HCT116 (cell line): ENCODE data around the gene CRIM1. TPM values are rescaled to one million over a fixed set of nuclear protein-coding genes. Genes with fewer than 3 reads are reported as not detected.

Experiments used
- ATAC-seq: fragments of 200-7000 bp; cut with Tn5 transposase; 2 replicates; pipeline ENCODE4 v1.9.1; 2020; ENCODE audit warnings: mild to moderate bottlenecking, moderate library complexity
- BruUV-seq: library from RNA; stranded (reverse); fragments of 400-500 nt; replicated peaks from 2 replicates; lab custom pipeline; 2021; lab: Mats Ljungman, UMichigan
- CTCF ChIA-PET: fragments of 300-600 bp; sonication (Branson Sonifier 250); formaldehyde crosslinking; loops from one replicate; lab custom pipeline; 2021; ENCODE audit warnings: antibody characterized with exemption; lab: Charles Lee
- POLR2A ChIA-PET: fragments of 300-600, 350-600 bp; sonication (Branson Sonifier 250); formaldehyde crosslinking; loops from one replicate; lab custom pipeline; 2021; ENCODE audit warnings: antibody characterized with exemption; lab: Charles Lee
- RAD21 ChIA-PET, 2 experiments: fragments of 300-600 bp; sonication (Branson Sonifier 250); formaldehyde crosslinking; loops; one replicate each; lab custom pipeline; 2023; ENCODE audit warnings: low total read pairs in 2 of 2; ENCODE audit not compliant: uncharacterized antibody in 2 of 2, unreplicated experiment in 2 of 2, low non-redundant PET in 1 of 2; lab: Charles Lee
- DNase-seq: peaks from one replicate; pipeline ENCODE4 v3.0.0-alpha.2; 2010; ENCODE audit warnings: low read depth, low spot score
- H2AFZ ChIP-seq: fragments of 200-600 bp; shearing (Covaris generic), sonication (generic); 2 replicates; pipeline ENCODE4 v1.6.1; 2017; ENCODE audit warnings: low read depth, mixed run types, mixed read lengths, antibody characterized with exemption, low read length; ENCODE audit not compliant: poor library complexity, severe bottlenecking
- H3K27ac ChIP-seq: 2 replicates; pipeline ENCODE4 v1.5.1; 2012; ENCODE audit warnings: low read depth, low read length
- H3K27me3 ChIP-seq: fragments of 200-600 bp; sonication (generic); 2 replicates; pipeline ENCODE4 v1.6.1; 2016; ENCODE audit warnings: mixed run types, low read length, mixed read lengths; ENCODE audit not compliant: insufficient read depth
- H3K36me3 ChIP-seq, 2 experiments: fragments of 200-500 bp in 1 of 2; fragments of 200-600 bp in 1 of 2; sonication (Bioruptor generic) in 1 of 2; sonication (generic) in 1 of 2; 2 replicates each; pipeline versions ENCODE4 v1.5.1 to v1.6.1; 2014 to 2016; ENCODE audit warnings: low read length in 2 of 2, inconsistent platforms in 1 of 2, mixed read lengths in 1 of 2, mixed run types in 1 of 2; ENCODE audit not compliant: insufficient read depth in 2 of 2, control insufficient read depth in 1 of 2
- H3K4me1 ChIP-seq, 2 experiments: fragments of 200-600 bp in 1 of 2; sonication (generic) in 1 of 2; 2 replicates each; pipeline versions ENCODE4 v1.5.1 to v1.6.1; 2012 to 2017; ENCODE audit warnings: low read length in 2 of 2, inconsistent platforms in 1 of 2, mild to moderate bottlenecking in 1 of 2, mixed read lengths in 1 of 2, mixed run types in 1 of 2, moderate library complexity in 1 of 2; ENCODE audit not compliant: insufficient read depth in 2 of 2, control insufficient read depth in 1 of 2
- H3K4me2 ChIP-seq: fragments of 200-600 bp; sonication (generic); 2 replicates; pipeline ENCODE4 v1.6.1; 2017; ENCODE audit warnings: mixed run types, low read length, mixed read lengths
- H3K4me3 ChIP-seq, 2 experiments: fragments of 200-600 bp in 1 of 2; sonication (generic) in 1 of 2; replicated peaks in 1 of 2; 2 replicates each; pipeline ENCODE4 v1.5.1; 2011 to 2016; ENCODE audit warnings: low read length in 2 of 2, control low read depth in 1 of 2, low read depth in 1 of 2, mild to moderate bottlenecking in 1 of 2, mixed read lengths in 1 of 2, mixed run types in 1 of 2
- H3K79me2 ChIP-seq: fragments of 200-600 bp; sonication (generic); 2 replicates; pipeline ENCODE4 v1.6.1; 2017; ENCODE audit warnings: mild to moderate bottlenecking, mixed run types, low read length, moderate library complexity, mixed read lengths; ENCODE audit not compliant: insufficient read depth
- H3K9ac ChIP-seq: fragments of 200-600 bp; sonication (generic); 2 replicates; pipeline ENCODE4 v1.6.1; 2016; ENCODE audit warnings: low read length, mixed read lengths
- H3K9me2 ChIP-seq: fragments of 200-600 bp; sonication (generic), shearing (Covaris generic); 2 replicates; pipeline ENCODE4 v1.6.1; 2017; ENCODE audit warnings: mixed run types, mild to moderate bottlenecking, moderate library complexity; ENCODE audit not compliant: insufficient read depth
- H3K9me3 ChIP-seq, 2 experiments: fragments of 200-500 bp in 1 of 2; fragments of 200-600 bp in 1 of 2; sonication (Bioruptor generic) in 1 of 2; sonication (generic) in 1 of 2; 2 replicates each; pipeline ENCODE4 v1.6.1; 2014 to 2017; ENCODE audit warnings: low read length in 2 of 2, mixed read lengths in 2 of 2, inconsistent platforms in 1 of 2, low read depth in 1 of 2, mild to moderate bottlenecking in 1 of 2, mixed run types in 1 of 2, moderate library complexity in 1 of 2; ENCODE audit not compliant: control insufficient read depth in 1 of 2, insufficient read depth in 1 of 2
- H4K20me1 ChIP-seq: fragments of 200-600 bp; sonication (generic), shearing (Covaris generic); 2 replicates; pipeline ENCODE4 v1.6.1; 2017; ENCODE audit warnings: mixed run types, mild to moderate bottlenecking, moderate library complexity; ENCODE audit not compliant: insufficient read depth
- CBX3 ChIP-seq: IDR thresholded peaks from 2 replicates; pipeline ENCODE4 v1.6.1; 2012; ENCODE audit warnings: low read depth
- CEBPB ChIP-seq: IDR thresholded peaks from 2 replicates; pipeline ENCODE4 v1.6.1; 2012; ENCODE audit warnings: low read depth
- EGR1 ChIP-seq: IDR thresholded peaks from 2 replicates; pipeline ENCODE4 v1.6.1; 2012; ENCODE audit warnings: low read depth
- EZH2 ChIP-seq: fragments of 200-600 bp; sonication (generic); IDR thresholded peaks from 2 replicates; pipeline ENCODE4 v1.6.1; 2017; ENCODE audit warnings: antibody characterized with exemption, mixed run types
- POLR2A ChIP-seq: IDR thresholded peaks from 2 replicates; pipeline ENCODE4 v1.7.0; 2011; ENCODE audit warnings: borderline replicate concordance; ENCODE audit not compliant: insufficient read depth, insufficient read length; ENCODE audit errors: extremely low read depth
- YY1 ChIP-seq: IDR thresholded peaks from 2 replicates; pipeline ENCODE4 v1.6.1; 2011; ENCODE audit warnings: low read length, low read depth, moderate library complexity, mild to moderate bottlenecking; ENCODE audit not compliant: insufficient replicate concordance; ENCODE audit errors: extremely low read depth
- ZNF274 ChIP-seq: fragments of 200-500 bp; sonication (Bioruptor generic); IDR thresholded peaks from 2 replicates; pipeline ENCODE4 v1.6.1; 2014; ENCODE audit warnings: mild to moderate bottlenecking, low read depth, low read length, inconsistent platforms
- intact Hi-C: fragments of 100-400 bp; cut with micrococcal nuclease; formaldehyde crosslinking; loops from 2 replicates; pipeline ENCODE4 v1.10.0; 2022
- total RNA-seq: library from RNA; stranded (reverse); gene quantifications from one replicate; pipeline ENCODE4 v1.2.1, GENCODE V29; 2021; ENCODE audit not compliant: unreplicated experiment

The CRIM1 gene
- total RNA-seq, 1 experiment from 2014 or later = 27.2 TPM

DNA sequence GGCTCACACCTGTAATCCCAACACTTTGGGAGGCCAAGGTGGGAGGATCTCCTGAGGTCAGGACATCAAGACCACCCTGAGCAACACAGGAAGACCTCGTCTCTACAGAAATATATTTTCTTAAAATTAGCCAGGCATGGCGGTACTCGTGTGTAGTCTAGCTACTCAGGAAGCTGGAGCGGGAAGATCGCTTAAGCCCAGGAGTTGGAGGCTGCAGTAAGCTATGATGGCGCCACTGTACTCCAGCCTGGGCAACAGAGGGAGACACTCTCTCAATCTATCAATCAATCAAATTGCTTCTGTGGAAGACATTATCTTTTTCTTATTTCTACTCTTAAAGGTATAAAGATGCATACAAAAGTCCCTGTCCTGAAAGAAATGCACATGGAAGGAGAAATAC, 231.1 kb downstream of the CRIM1 start:
- Histone ChIP-seq H3K9me3 (no peaks in the 10 kb centered on the region), H3K4me2 (no peak overlapping the region), H3K36me3 (peaks cover 6 to 25% of the 10 kb centered on the region in 2 experiments), H3K9ac (no peak overlapping the region), H3K79me2 (peaks cover 40% of the 10 kb centered on the region), H3K4me3 (no peak overlapping the region), H3K27me3 (no peaks in the 10 kb centered on the region), H3K27ac (no peak overlapping the region), H2AFZ (no peak overlapping the region), H3K9me2 (no peaks in the 10 kb centered on the region), H4K20me1 (no peaks in the 10 kb centered on the region; the same call in 1 of the 2 replicates), H3K4me1 (no peaks in the 10 kb centered on the region)
- intact Hi-C loops = no loop called here
- no peak for ATAC-seq
- POLR2A ChIA-PET = no interaction called here
- no peak for DNase-seq
- CTCF ChIA-PET = no interaction called here
- no TSS peak for BruUV-seq
- TF ChIP-seq EZH2 (no peak), CEBPB (no peak), POLR2A (no peak)
- RAD21 ChIA-PET = no interaction called here

- CTCF ChIA-PET = no interaction called here
- Histone ChIP-seq H4K20me1 (no peaks in the 10 kb centered on the region; the same call in 1 of the 2 replicates), H3K27ac (no peak overlapping the region), H3K36me3 (peaks cover 6 to 23% of the 10 kb centered on the region in 2 experiments), H3K9me3 (no peaks in the 10 kb centered on the region), H3K4me2 (no peak overlapping the region), H2AFZ (no peak overlapping the region), H3K4me1 (no peaks in the 10 kb centered on the region), H3K4me3 (no peak overlapping the region), H3K27me3 (no peaks in the 10 kb centered on the region), H3K9me2 (no peaks in the 10 kb centered on the region), H3K9ac (no peak overlapping the region), H3K79me2 (peaks cover 43% of the 10 kb centered on the region)
- RAD21 ChIA-PET = no interaction called here
- POLR2A ChIA-PET = no interaction called here
- no peak for DNase-seq
- ATAC-seq = no peak
- intact Hi-C loops = no loop called here
- no TSS peak for BruUV-seq
- TF ChIP-seq YY1 (no peak), CBX3 (no peak), ZNF274 (no peak), EZH2 (no peak), EGR1 (no peak)
These were observed 231.5 kb downstream of the CRIM1 start for GRCh38 chr2:36587101-36587500.
